NCI-H146 (cell line): Measurements from ENCODE around the gene PDE3A.
A peak's percentile ranks its signal among the peaks of the same experiment; 100 is the strongest.
"Not testable (repeated sequence)": the region's sequence is repeated elsewhere in the genome, so short reads cannot be mapped to it uniquely, and the experiment has no call there.

ENCODE experiments used
- DNase-seq: peaks from one replicate; lab custom pipeline; 2025; lab: John Stamatoyannopoulos, UW

PDE3A gene

DNA sequence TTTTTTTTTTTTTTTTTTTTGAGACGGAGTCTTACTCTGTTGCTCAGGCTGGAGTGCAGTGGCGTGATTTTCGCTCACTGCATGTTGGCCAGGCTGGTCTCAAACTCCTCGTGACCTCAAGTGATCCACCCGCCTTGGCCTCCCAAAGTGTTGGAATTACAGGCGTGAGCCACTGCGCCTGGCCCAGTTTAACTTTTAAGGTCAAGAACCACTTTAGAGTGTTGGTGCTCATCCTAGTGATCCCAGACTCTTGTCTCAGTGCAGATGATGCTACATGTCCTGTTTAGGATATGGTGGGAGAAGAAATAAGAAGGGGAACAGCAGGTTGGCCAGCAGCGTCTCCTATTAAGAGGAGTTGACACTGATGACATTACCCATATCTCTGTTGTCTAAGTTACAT is 246.7 kb downstream of the PDE3A start:
- not testable (repeated sequence) for DNase-seq

GRCh38 chr12:20616093-20616492 is 247.8 kb downstream of the PDE3A start:
- DNase-seq, result no peak

GRCh38 chr12:20620261-20620660 is 251.9 kb downstream of the PDE3A start:
- DNase-seq, result no peak

- DNase-seq, result peak; percentile 25
Measured at GRCh38 chr12:20624718-20625117, 256.4 kb downstream of the PDE3A start.

DNA sequence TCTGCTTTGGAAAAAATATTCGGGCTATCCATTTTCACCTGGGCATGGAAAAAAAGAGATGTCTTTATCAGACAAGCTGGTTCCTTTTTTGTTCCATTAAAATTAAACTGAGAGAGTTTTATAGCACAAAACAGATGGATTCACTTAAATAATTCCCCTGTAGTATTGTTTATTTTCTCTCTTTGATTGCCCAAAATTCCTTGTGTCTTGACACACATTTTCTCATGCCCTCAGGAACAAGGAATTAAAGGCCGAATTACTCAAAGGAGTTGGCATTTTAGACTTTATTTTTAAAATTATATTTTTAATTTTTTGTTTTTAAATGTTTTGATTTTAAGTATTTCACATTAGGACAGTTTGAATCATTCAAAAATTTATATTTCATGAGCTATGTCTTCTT is 257.2 kb downstream of the PDE3A start:
- DNase-seq, result no peak

DNA sequence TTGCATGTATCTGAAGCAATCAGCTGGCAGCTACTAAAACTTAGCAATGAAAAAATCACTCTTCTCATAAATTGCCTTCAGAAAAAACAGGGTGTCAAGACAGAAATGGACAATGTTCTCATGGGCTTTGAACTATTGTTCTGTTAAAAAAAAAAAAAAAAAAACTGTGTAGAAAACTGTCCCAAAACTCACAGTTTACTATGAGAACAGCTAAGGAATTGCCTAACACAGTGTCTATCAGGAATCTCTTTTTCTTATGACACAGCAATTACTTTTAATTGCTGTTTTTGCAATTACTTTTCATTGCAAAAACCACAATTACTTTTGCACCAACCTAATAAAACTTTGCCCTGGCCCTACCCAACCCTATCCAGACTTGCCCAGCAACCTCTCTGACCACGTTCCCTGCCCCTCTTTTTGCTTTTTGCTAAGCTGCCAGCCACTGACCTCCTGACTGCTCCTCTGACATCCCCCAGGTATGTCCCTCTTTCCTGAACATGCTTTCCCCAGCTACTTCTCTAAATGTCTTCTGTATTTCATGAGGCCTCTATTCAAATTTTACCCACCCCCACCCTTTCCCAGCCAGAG is 258.8 kb downstream of the PDE3A start:
- DNase-seq, result no peak

DNA sequence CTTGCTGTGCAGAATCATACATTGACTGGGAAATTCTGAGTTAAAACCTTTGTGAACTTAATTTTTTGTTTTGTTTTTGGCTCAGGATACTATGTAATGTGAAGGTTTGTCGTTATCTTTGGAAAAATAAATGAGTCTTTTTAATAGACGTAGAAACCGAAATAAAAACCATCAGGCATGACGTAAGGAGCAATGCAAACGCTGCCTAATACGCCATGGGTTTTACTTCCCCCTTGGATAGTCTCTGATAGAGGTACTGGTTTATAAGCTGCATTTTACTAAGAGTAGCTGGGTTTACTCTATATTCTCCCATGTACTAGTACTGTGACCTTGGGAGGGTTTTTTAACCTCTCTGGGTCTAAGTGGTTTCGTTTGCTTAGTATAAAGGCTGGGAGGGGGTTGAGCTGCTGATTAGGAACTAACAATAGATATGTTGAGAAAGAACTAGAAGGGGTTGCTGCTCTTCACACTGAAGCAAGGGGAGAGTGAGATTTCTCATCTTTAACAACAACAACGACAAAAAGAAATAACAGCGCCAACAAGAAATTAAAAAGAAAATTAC is 260.0 kb downstream of the PDE3A start:
- DNase-seq, result no peak

DNA sequence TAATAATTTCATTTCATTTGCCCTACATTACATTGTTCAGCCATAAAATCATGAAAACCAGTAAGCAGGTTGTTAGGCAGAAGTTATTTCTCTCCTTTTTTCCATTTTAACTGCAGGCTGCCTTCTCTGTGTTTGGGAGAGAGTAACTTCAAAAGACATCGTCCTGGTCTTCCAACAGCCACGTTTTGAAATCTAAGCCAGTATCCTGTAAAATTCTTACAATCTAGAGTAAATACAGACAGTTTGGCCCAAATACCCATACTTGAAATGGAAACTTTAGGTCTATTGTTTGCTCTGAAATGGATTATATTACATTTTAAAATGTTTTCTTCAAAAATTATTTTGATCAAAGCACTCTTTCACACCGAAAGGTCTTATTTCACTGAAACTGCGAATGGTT is 260.7 kb downstream of the PDE3A start:
- DNase-seq, result no peak

DNA sequence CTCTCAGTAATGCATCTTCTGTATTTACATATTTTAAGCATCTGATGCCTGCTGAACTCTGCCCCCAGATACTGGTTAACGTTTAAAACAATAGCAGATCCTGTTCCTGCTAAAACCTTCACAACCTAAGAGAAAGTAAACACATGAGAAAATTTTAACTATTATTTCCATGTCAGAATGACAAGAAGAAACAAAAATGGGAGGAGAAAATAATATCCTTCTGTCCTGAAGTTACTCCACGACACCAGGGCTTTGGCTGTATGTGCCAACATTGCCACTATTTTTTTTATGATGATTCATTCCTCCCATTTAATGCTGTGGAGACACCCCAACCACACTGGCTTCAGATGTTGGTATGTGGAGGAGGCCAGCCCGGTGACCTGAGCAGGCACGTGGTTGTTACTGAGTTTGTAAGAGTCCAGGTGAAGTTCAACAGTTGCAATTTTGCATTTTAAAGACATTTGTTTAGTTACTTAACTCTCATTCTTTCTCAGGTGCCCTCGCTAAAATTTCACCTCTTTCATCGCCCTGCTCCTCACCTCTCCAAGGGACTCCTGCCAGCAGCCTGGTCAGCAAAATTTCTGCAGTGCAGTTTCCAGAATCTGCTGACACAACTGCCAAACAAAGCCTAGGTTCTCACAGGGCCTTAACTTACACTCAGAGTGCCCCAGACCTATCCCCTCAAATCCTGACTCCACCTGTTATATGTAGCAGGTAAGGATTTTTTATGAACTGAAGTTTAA is 261.2 kb downstream of the PDE3A start:
- no peak for DNase-seq

GRCh38 chr12:20631711-20632110 is 263.4 kb downstream of the PDE3A start:
- DNase-seq, result no peak

GRCh38 chr12:20641106-20641505 is 272.8 kb downstream of the PDE3A start:
- no peak for DNase-seq

DNA sequence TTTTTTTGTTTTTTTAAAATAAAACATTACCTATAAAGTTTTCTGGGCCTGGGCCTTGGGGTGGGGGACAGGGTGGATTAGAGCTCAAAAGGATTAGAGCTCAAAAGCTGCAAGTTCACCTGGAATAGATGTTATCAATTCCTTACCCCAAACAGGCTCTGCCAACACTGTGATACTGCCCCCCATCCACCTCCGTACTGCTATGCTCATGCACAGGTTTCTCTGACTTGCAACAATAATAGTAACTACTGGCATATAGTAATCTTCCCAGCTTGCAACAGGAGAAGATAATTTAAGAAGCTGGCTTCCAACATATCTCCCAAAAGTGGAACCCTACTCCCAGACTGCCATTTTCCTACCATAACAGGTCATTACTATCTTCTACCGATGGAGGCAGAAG is 275.5 kb downstream of the PDE3A start:
- no peak for DNase-seq

DNA sequence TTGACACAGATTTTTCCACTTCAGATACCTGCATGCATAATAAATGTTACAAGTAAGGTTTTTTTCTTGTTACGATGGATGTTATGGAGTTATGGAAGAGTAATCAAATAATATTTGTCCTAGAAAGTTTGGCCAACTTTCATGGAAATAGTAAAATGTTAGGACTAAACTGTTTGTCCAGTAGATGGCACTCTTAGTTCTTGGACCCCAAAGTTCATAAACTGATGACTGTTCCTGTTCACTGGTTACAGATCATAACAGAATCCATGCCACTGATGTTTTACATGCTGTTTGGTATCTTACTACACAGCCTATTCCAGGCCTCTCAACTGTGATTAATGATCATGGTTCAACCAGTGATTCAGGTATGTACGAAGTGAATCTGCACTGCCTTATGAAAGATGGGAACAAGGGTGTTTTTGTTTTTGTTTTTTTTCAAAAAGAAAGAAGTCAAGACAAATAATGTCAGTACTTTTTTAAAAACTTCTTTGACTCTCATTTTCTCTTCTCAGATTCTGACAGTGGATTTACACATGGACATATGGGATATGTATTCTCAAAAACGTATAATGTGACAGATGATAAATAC is 278.0 kb downstream of the PDE3A start:
- DNase-seq, result peak; percentile 44

- DNase-seq, result no peak
Measured at GRCh38 chr12:20653871-20654270, 285.5 kb downstream of the PDE3A start.

- DNase-seq, result no peak
Measured at GRCh38 chr12:20656600-20656999, 288.3 kb downstream of the PDE3A start.

DNA sequence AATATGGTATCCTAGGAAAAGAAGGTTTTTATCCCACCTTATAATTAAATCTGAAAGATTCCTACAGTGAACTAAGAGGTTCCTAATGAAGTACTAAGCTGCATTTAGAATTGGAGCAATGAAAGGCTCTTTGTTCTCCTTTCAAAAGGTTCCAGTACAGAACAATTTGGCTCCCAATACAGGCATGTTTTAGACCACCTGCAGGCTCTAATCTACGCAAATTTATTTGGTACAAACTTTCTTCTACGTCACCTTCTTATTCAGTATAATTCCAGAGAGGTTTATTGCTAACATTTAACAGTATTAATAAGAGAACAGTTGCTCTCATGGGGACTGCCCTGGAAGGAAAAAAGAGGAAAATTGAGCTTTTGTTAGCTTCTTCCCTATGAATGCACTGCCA is 289.2 kb downstream of the PDE3A start:
- DNase-seq, result no peak

- no peak for DNase-seq
Measured at GRCh38 chr12:20681334-20681733, 313.0 kb downstream of the PDE3A start.

- no peak for DNase-seq
Measured at GRCh38 chr12:20695232-20695631, 326.9 kb downstream of the PDE3A start, which contains the start of gene SLCO1C1. Gene SLCO1C1 (plus strand): TSS chr12:20695332. CDS start chr12:20699577, 4,245 bp downstream.

- DNase-seq, result no peak
Measured at GRCh38 chr12:20696181-20696905, 328.0 kb downstream of the PDE3A start.

DNA sequence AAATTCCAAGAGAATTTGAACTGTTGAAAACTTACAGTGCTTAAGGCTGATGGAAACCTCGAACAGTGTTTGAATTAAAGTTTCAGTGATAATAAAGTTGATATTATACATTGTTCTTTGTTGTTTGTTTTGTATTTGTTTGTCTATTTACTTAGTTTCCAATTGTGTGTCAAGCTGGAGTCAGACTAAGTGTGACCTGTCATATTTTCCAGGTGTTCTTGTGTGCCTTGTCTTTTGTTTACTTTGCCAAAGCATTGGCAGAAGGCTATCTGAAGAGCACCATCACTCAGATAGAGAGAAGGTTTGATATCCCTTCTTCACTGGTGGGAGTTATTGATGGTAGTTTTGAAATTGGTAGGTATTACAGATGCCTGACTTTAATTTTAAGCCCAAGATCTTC is 332.8 kb downstream of the PDE3A start:
- DNase-seq, result peak; percentile 24

- DNase-seq, result no peak
Measured at GRCh38 chr12:20704860-20705259, 336.5 kb downstream of the PDE3A start.

DNA sequence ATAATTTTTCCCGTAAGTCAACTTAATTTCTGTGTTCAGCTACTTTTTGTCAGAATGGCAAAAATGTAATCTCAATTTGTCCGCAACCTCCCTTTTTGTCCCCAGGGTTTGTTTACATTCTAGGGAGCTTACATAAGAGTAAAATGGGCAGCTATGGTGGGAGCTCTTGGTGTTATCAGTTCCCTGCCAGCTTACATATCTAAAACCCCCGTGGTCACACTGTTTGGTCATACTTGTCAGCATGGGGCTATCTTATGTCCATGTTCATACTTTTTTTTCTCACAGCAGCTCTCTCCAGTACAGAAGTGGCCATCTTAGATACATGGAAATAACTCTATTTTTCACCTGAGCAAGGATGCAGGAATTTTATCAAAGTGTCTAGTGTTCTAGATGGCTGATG is 343.5 kb downstream of the PDE3A start:
- peak; percentile 65 for DNase-seq
